ENCODE data around the gene IL17REL. TPM values are rescaled to one million over a fixed set of nuclear protein-coding genes. Genes with fewer than 3 reads are reported as not detected.
A peak's percentile ranks its signal among the peaks of the same experiment; 100 is the strongest.

Gene IL17REL
- total RNA-seq, 4 donors from 2014 or later = not detected

- no peaks in the 10 kb centered on the region for H3K9me3 ChIP-seq
- intact Hi-C loops (cut with DNase I; ENCODE audit: low total_unique reads) (no loop called here), in situ Hi-C loops (cut with MboI; ENCODE audit: low sequenced_read_pairs in 4 of 4) (no loop called here)
- DNase-seq (peak in 1 of 2 donors; percentile 42), ATAC-seq (no peak)
- no peaks in the 10 kb centered on the region for H3K27me3 ChIP-seq
- peaks cover 2 to 24% of the 10 kb centered on the region in 2 donors for H3K36me3 ChIP-seq
- H3K4me3 ChIP-seq = peak overlapping the region; percentile 83 to 98 (median 88)
- H3K27ac ChIP-seq = peak overlapping the region; percentile 90 to 99 (median 95)
- peaks cover 52 to 58% of the 10 kb centered on the region in 2 donors for H3K4me1 ChIP-seq
- TF ChIP-seq POLR2A (IDR thresholded peaks at IDR 0.05) (peak in 1 of 2 donors; percentile 18), CTCF (IDR thresholded peaks at IDR 0.05 in 4 of 5, conservative IDR thresholded peaks at IDR 0.05 in 1 of 5) (no peak)
Observed at GRCh38 chr22:49964136-49965090, 48.2 kb downstream of the IL17REL start.

- in situ Hi-C loops (cut with MboI; ENCODE audit: low sequenced_read_pairs in 4 of 4) = no loop called here
- H3K4me3 ChIP-seq = peak overlapping the region; percentile 83 to 98 (median 88)
- TF ChIP-seq POLR2A (IDR thresholded peaks at IDR 0.05) = no peak
- no peak for TF ChIP-seq CTCF (IDR thresholded peaks at IDR 0.05 in 4 of 5, conservative IDR thresholded peaks at IDR 0.05 in 1 of 5)
- DNase-seq = peak; percentile 2 to 25
- H3K4me1 ChIP-seq = peaks cover 59 to 61% of the 10 kb centered on the region in 2 donors
- no peaks in the 10 kb centered on the region for H3K9me3 ChIP-seq
- peak overlapping the region; percentile 90 to 99 (median 95) for H3K27ac ChIP-seq
- intact Hi-C loops (cut with DNase I; ENCODE audit: low total_unique reads) = loop anchor here (2.0 kb wide), 1 partner anchor 295 kb away; no protein-coding TSS in a partner anchor
- no peak for ATAC-seq
- H3K36me3 ChIP-seq = peaks cover 2 to 24% of the 10 kb centered on the region in 2 donors
- H3K27me3 ChIP-seq = no peaks in the 10 kb centered on the region
Observed at GRCh38 chr22:49963647-49964026, 48.9 kb downstream of the IL17REL start.

- in situ Hi-C loops (cut with MboI; ENCODE audit: low sequenced_read_pairs in 4 of 4) = no loop called here
Observed at GRCh38 chr22:49962751-49963646, 49.6 kb downstream of the IL17REL start.

More at GRCh38 chr22:49962751-49963646, 49.6 kb downstream of the IL17REL start:
- Histone ChIP-seq H3K27me3 (no peaks in the 10 kb centered on the region), H3K4me1 (peaks cover 57% of the 10 kb centered on the region in 2 donors), H3K9me3 (no peaks in the 10 kb centered on the region), H3K4me3 (peak overlapping the region; percentile 83 to 98 (median 88)), H3K27ac (peak overlapping the region; percentile 90 to 99 (median 95)), H3K36me3 (peaks cover 2 to 24% of the 10 kb centered on the region in 2 donors)
- ATAC-seq (peak in 1 of 2 donors; percentile 0), DNase-seq (peak; percentile 19 to 54)
- intact Hi-C loops (cut with DNase I; ENCODE audit: low total_unique reads) = loop anchor here (2.0 kb wide), 1 partner anchor 296 kb away; no protein-coding TSS in a partner anchor
- TF ChIP-seq CTCF (IDR thresholded peaks at IDR 0.05 in 4 of 5, conservative IDR thresholded peaks at IDR 0.05 in 1 of 5) (no peak), POLR2A (IDR thresholded peaks at IDR 0.05) (no peak)
